ENCODE results near the gene PRDM15. TPM values are rescaled to one million over a fixed set of nuclear protein-coding genes. Genes with fewer than 3 reads are reported as not detected.
A peak's percentile ranks its signal among the peaks of the same experiment; 100 is the strongest.

Gene PRDM15
- total RNA-seq, 1 experiment from 2014 or later = 5.7 TPM

GRCh38 chr21:41835711-41836154, 43.4 kb downstream of the PRDM15 start:
- Mint-ChIP-seq H3K27ac (ENCODE audit: low read depth, unreplicated experiment) (peak overlapping the region; percentile 2), H3K4me1 (ENCODE audit: insufficient read depth, unreplicated experiment) (peaks cover 6% of the 10 kb centered on the region), H3K4me3 (ENCODE audit: unreplicated experiment) (no peak overlapping the region), H3K36me3 (ENCODE audit: insufficient read depth, unreplicated experiment) (peaks cover 11% of the 10 kb centered on the region), H3K9me3 (ENCODE audit: unreplicated experiment) (peaks cover 6% of the 10 kb centered on the region), H3K27me3 (ENCODE audit: insufficient read depth, unreplicated experiment) (no peaks in the 10 kb centered on the region)
- ChIA-PET POLR2A (no interaction called here), CTCF (no interaction called here)
- BruUV-seq (replicated peaks) = no TSS peak
- no peak for DNase-seq (ENCODE audit: unreplicated experiment)
- intact Hi-C loops (cut with micrococcal nuclease) = no loop called here
- no peak for TF ChIP-seq CTCF (IDR thresholded peaks at IDR 0.05; ENCODE audit: unreplicated experiment)

GRCh38 chr21:41834926-41835663, 44.0 kb downstream of the PRDM15 start:
- peaks cover 11% of the 10 kb centered on the region for H3K36me3 Mint-ChIP-seq (ENCODE audit: insufficient read depth, unreplicated experiment)
- H3K27ac Mint-ChIP-seq (ENCODE audit: low read depth, unreplicated experiment) = peak overlapping the region; percentile 2
- ChIA-PET POLR2A (no interaction called here), CTCF (no interaction called here)
- H3K4me1 Mint-ChIP-seq (ENCODE audit: insufficient read depth, unreplicated experiment) = peaks cover 6% of the 10 kb centered on the region
- intact Hi-C loops (cut with micrococcal nuclease) = no loop called here
- no TSS peak for BruUV-seq (replicated peaks)
- no peak overlapping the region for H3K4me3 Mint-ChIP-seq (ENCODE audit: unreplicated experiment)
- no peaks in the 10 kb centered on the region for H3K27me3 Mint-ChIP-seq (ENCODE audit: insufficient read depth, unreplicated experiment)
- no peaks in the 10 kb centered on the region for H3K9me3 Mint-ChIP-seq (ENCODE audit: unreplicated experiment)
- no peak for DNase-seq (ENCODE audit: unreplicated experiment)
- TF ChIP-seq CTCF (IDR thresholded peaks at IDR 0.05; ENCODE audit: unreplicated experiment) = no peak

- no peaks in the 10 kb centered on the region for H3K27me3 Mint-ChIP-seq (ENCODE audit: insufficient read depth, unreplicated experiment)
- H3K27ac Mint-ChIP-seq (ENCODE audit: low read depth, unreplicated experiment) = no peak overlapping the region
- H3K4me1 Mint-ChIP-seq (ENCODE audit: insufficient read depth, unreplicated experiment) = peaks cover 6% of the 10 kb centered on the region
- intact Hi-C loops (cut with micrococcal nuclease) = no loop called here
- no peaks in the 10 kb centered on the region for H3K9me3 Mint-ChIP-seq (ENCODE audit: unreplicated experiment)
- peaks cover 11% of the 10 kb centered on the region for H3K36me3 Mint-ChIP-seq (ENCODE audit: insufficient read depth, unreplicated experiment)
- no TSS peak for BruUV-seq (replicated peaks)
- no peak overlapping the region for H3K4me3 Mint-ChIP-seq (ENCODE audit: unreplicated experiment)
- ChIA-PET POLR2A (no interaction called here), CTCF (no interaction called here)
- no peak for TF ChIP-seq CTCF (IDR thresholded peaks at IDR 0.05; ENCODE audit: unreplicated experiment)
- no peak for DNase-seq (ENCODE audit: unreplicated experiment)
These were observed 44.8 kb downstream of the PRDM15 start for GRCh38 chr21:41834252-41834925.

- BruUV-seq (replicated peaks) = no TSS peak
- intact Hi-C loops (cut with micrococcal nuclease) = no loop called here
- Mint-ChIP-seq H3K27me3 (ENCODE audit: insufficient read depth, unreplicated experiment) (no peaks in the 10 kb centered on the region), H3K9me3 (ENCODE audit: unreplicated experiment) (no peaks in the 10 kb centered on the region), H3K4me1 (ENCODE audit: insufficient read depth, unreplicated experiment) (peaks cover 6% of the 10 kb centered on the region), H3K36me3 (ENCODE audit: insufficient read depth, unreplicated experiment) (peaks cover 11% of the 10 kb centered on the region), H3K4me3 (ENCODE audit: unreplicated experiment) (no peak overlapping the region), H3K27ac (ENCODE audit: low read depth, unreplicated experiment) (no peak overlapping the region)
- no peak for TF ChIP-seq CTCF (IDR thresholded peaks at IDR 0.05; ENCODE audit: unreplicated experiment)
- no peak for DNase-seq (ENCODE audit: unreplicated experiment)
- ChIA-PET POLR2A (no interaction called here), CTCF (interaction anchor here (0.8 kb wide), 1 partner anchor 32 kb away, joined by 3 read pairs; no protein-coding TSS in a partner anchor)
These were observed 45.5 kb downstream of the PRDM15 start for GRCh38 chr21:41833497-41834115.

Measured in MCF 10A (cell line).